Measurements from ENCODE around the gene ZNG1A. TPM values are rescaled to one million over a fixed set of nuclear protein-coding genes. Genes with fewer than 3 reads are reported as not detected.
"Not testable (repeated sequence)": the region's sequence is repeated elsewhere in the genome, so short reads cannot be mapped to it uniquely, and the experiment has no call there.

The ZNG1A gene
- total RNA-seq, 4 donors from 2014 or later, result 26.0 to 53.4 (median 32.6) TPM

- Histone ChIP-seq H3K4me3 (peak overlapping the region; percentile 34 to 55), H3K27ac (peak overlapping the region in 2 of 4 donors; percentile 61 to 64), H3K27me3 (peaks cover 11% of the 10 kb centered on the region)
- ATAC-seq, result peak; percentile 60
- not testable (repeated sequence) for H3K36me3 ChIP-seq, H3K9me3 ChIP-seq, H3K4me1 ChIP-seq
- peak in 1 of 4 experiments; percentile 4 for TF ChIP-seq CTCF (IDR thresholded peaks at IDR 0.05)
- no CpG with 5 or more reads among the region's 109 CpGs for WGBS, 2 donors (ENCODE audit: low coverage in 1 of 2)
Measured at GRCh38 chr9:73076-73899, 105.6 kb downstream of the ZNG1A start.

Other genes with a start within 250 kb of the ZNG1A start
- 10 to 100 TPM in 1 of 4 donors, 1 to 10 TPM in 3; 4.2 to 10.6 (median 6.0) TPM for gene WASHC1, start 149.6 kb downstream of the ZNG1A start, total RNA-seq
- under 1 TPM; 0.13 to 0.89 (median 0.56) TPM for gene FOXD4, start 60.6 kb downstream of the ZNG1A start, total RNA-seq
- 10 to 100 TPM; 11.6 to 46.1 (median 31.8) TPM for gene DOCK8, start 35.8 kb upstream of the ZNG1A start, total RNA-seq